Purkinje cell (primary cell): ENCODE results near the gene TLCD3A. TPM values are rescaled to one million over a fixed set of nuclear protein-coding genes. Genes with fewer than 3 reads are reported as not detected.

Experiments used
- polyA plus RNA-seq: library from polyadenylated mRNA; unstranded; fragments of >200 nt; fragmentation: Nextera tagmentation; gene quantifications from 2 replicates; pipeline ENCODE4 v1.2.1, GENCODE V29; 2014

TLCD3A gene
- polyA plus RNA-seq = 0.15 and 0.50 TPM in 2 replicates

GRCh38 chr17:732067-732901, at the start of gene TLCD3A:
Gene TLCD3A (plus strand): TSS chr17:732596. CDS start chr17:732648, 52 bp downstream.

DNA sequence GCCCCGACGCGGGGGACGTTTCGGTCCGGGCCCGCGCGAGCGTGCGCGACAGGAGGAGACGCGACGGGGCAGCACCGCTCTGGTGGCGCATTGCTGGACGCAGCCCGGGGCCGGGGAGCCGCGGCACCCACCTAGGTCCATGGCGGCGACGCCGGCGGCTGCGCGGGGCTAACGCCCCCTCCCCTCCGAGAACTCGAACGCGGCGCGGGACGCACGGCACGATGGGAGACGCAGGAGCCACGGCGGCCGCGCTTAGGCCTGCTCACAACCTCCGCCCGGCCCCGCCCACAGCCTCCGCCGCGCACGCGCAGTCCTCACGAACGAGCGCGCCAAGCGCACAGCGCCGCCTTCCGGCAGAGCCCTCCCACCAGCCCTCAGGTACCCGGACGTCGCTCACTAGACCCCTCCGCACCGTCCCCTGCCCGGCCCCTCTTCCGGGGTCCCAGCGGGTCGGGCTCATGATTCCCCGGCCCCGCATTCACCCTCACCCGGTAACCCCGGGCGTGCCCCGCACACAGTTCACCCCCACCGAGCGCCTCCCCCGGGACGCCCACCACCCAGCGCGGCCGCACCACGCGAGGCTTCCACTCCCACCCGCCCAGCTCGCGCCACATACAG, 19.7 kb downstream of the TLCD3A start, which contains the start of gene GEMIN4:
Gene GEMIN4, minus strand, starts transcription at position 263 of the 618 bp plus-strand sequence. Its CDS starts 122 bp downstream, at position 141.

DNA sequence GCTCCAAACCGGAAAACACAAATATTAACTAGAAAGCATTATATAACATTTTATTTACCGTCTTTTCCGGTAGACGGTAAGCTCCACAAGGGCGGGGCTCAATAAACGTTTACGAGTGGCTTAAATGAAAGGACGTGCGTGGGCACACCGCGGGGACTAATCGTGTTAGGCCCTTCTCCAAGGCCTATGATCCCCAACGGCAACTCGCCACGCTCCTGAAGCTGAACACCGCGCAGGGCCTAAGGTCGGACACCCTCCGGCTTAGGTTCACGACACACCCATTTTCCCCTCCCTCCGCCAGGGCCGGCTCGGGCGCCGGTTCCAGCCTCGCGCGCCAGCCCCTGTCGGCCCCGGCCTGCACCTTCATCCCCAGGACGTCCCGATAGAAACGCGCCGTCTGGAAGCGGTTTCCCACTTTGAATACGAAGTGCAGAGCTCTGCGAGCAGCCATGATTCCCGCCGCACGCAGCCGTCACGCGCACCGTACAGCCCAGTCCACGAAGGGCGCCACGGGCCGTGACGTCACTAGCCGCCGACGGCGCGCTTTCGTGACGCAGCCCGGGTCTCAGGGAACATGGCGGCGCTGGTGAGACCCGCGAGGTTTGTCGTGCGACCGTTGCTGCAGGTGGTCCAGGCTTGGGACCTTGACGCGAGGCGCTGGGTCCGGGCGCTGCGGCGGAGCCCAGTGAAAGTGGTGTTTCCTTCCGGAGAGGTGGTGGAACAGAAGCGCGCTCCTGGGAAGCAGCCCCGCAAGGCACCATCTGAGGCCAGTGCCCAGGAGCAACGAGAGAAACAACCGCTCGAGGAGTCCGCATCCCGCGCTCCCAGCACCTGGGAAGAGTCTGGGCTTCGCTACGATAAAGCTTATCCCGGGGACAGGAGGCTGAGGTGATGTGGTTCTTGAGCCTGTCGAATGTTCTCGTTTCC, 49.7 kb downstream of the TLCD3A start, which contains the start of the genes GLOD4 and MRM3:
Gene GLOD4, minus strand, starts transcription at position 476 of the 927 bp plus-strand sequence. Its CDS starts 25 bp downstream, at position 451.
Gene MRM3, plus strand, starts transcription at position 549 of the 927 bp plus-strand sequence. Its CDS starts 26 bp downstream, at position 575.

Other genes starting within 250 kb of the TLCD3A start
- gene VPS53, start 17.8 kb upstream of the TLCD3A start, polyA plus RNA-seq = 5.5 and 7.1 TPM in 2 replicates
- 0.64 and 0.97 TPM in 2 replicates for gene GEMIN4, start 19.7 kb downstream of the TLCD3A start, polyA plus RNA-seq
- gene GLOD4, start 49.7 kb downstream of the TLCD3A start, polyA plus RNA-seq = 28.8 and 44.8 TPM in 2 replicates
- gene MRM3, start 49.8 kb downstream of the TLCD3A start, polyA plus RNA-seq = 4.8 and 6.3 TPM in 2 replicates
- 0.11 TPM in 1 of 2 replicates, not detected in the other for gene NXN, start 247.2 kb downstream of the TLCD3A start, polyA plus RNA-seq